Liver (tissue), 9 donors: Measurements from ENCODE around the gene TRDMT1. TPM values are rescaled to one million over a fixed set of nuclear protein-coding genes. Genes with fewer than 3 reads are reported as not detected.

ENCODE experiments used
- DNase-seq: peaks from one replicate; pipeline ENCODE4 v3.0.0-alpha.2; 2017; ENCODE audit warnings: low spot score
- H3K27ac ChIP-seq, 2 donors: one replicate each; pipeline ENCODE4 v1.7.0; 2013; ENCODE audit warnings: inconsistent platforms in 2 of 2, low read length in 2 of 2, control low read depth in 1 of 2, low read depth in 1 of 2, mild to moderate bottlenecking in 1 of 2
- H3K27me3 ChIP-seq, 4 donors: one replicate each; pipeline versions ENCODE4 v1.6.1 to v1.7.0; 2013; ENCODE audit warnings: low read length in 3 of 4, inconsistent platforms in 1 of 4, mild to moderate bottlenecking in 1 of 4, moderate library complexity in 1 of 4; ENCODE audit not compliant: control insufficient read depth in 4 of 4, insufficient read depth in 4 of 4
- H3K36me3 ChIP-seq, 4 donors: one replicate each; pipeline versions ENCODE4 v1.6.1 to v1.7.0; 2013; ENCODE audit warnings: low read length in 3 of 4, mild to moderate bottlenecking in 3 of 4, low read depth in 1 of 4, moderate library complexity in 1 of 4; ENCODE audit not compliant: control insufficient read depth in 4 of 4, insufficient read depth in 3 of 4
- H3K4me1 ChIP-seq, 4 donors: one replicate each; pipeline versions ENCODE4 v1.6.1 to v1.7.0; 2013; ENCODE audit warnings: low read length in 3 of 4, mild to moderate bottlenecking in 3 of 4, moderate library complexity in 1 of 4; ENCODE audit not compliant: control insufficient read depth in 4 of 4, insufficient read depth in 4 of 4
- H3K4me3 ChIP-seq, 3 donors: one replicate each; pipeline versions ENCODE4 v1.6.1 to v1.7.0; 2013; ENCODE audit warnings: low read length in 3 of 3, control low read depth in 1 of 3, low read depth in 1 of 3, mild to moderate bottlenecking in 1 of 3
- H3K9ac ChIP-seq, 2 donors: one replicate each; pipeline ENCODE4 v1.7.0; 2013; ENCODE audit warnings: low read length in 2 of 2, mild to moderate bottlenecking in 2 of 2, moderate library complexity in 2 of 2, control low read depth in 1 of 2, low read depth in 1 of 2
- H3K9me3 ChIP-seq, 4 donors: one replicate each; pipeline versions ENCODE4 v1.6.1 to v1.7.0; 2013; ENCODE audit warnings: low read length in 3 of 4; ENCODE audit not compliant: control insufficient read depth in 4 of 4
- EGR1 ChIP-seq, 2 donors: IDR thresholded peaks; 2 replicates each; pipeline ENCODE4 v1.6.1; 2016 to 2018; ENCODE audit warnings: antibody characterized with exemption in 2 of 2, low read depth in 2 of 2
- FOXA1 ChIP-seq: IDR thresholded peaks from 2 replicates; pipeline ENCODE4 v1.6.1; 2016; ENCODE audit warnings: antibody characterized with exemption
- FOXA2 ChIP-seq: IDR thresholded peaks from 2 replicates; pipeline ENCODE4 v1.6.1; 2016; ENCODE audit warnings: antibody characterized with exemption
- GABPA ChIP-seq, 2 donors: IDR thresholded peaks in 1 of 2; conservative IDR thresholded peaks in 1 of 2; 2 replicates each; pipeline ENCODE4 v1.6.1; 2016; ENCODE audit warnings: antibody characterized with exemption in 2 of 2, mild to moderate bottlenecking in 1 of 2, moderate library complexity in 1 of 2
- HNF4A ChIP-seq, 2 donors: conservative IDR thresholded peaks; 2 replicates each; pipeline ENCODE4 v1.6.1; 2016; ENCODE audit warnings: antibody characterized with exemption in 2 of 2, mild to moderate bottlenecking in 2 of 2
- HNF4G ChIP-seq: IDR thresholded peaks from 2 replicates; pipeline ENCODE4 v1.6.1; 2016; ENCODE audit warnings: antibody characterized with exemption
- JUND ChIP-seq, 2 donors: IDR thresholded peaks; 2 replicates each; pipeline ENCODE4 v1.6.1; 2016; ENCODE audit warnings: antibody characterized with exemption in 2 of 2
- RAD21 ChIP-seq, 2 donors: IDR thresholded peaks; 2 replicates each; pipeline ENCODE4 v1.6.1; 2016; ENCODE audit warnings: antibody characterized with exemption in 2 of 2, mild to moderate bottlenecking in 2 of 2
- RXRA ChIP-seq, 2 donors: IDR thresholded peaks; 2 replicates each; pipeline ENCODE4 v1.6.1; 2017 to 2018; ENCODE audit warnings: antibody characterized with exemption in 2 of 2, mild to moderate bottlenecking in 1 of 2
- SP1 ChIP-seq: IDR thresholded peaks from 2 replicates; pipeline ENCODE4 v1.6.1; 2018; ENCODE audit warnings: antibody characterized with exemption, mild to moderate bottlenecking
- TAF1 ChIP-seq: conservative IDR thresholded peaks from 2 replicates; pipeline ENCODE4 v1.6.1; 2016; ENCODE audit warnings: antibody characterized with exemption, mild to moderate bottlenecking
- YY1 ChIP-seq: IDR thresholded peaks from 2 replicates; pipeline ENCODE4 v1.6.1; 2016; ENCODE audit warnings: antibody characterized with exemption, mild to moderate bottlenecking
- WGBS: extraction: QIAGEN DNeasy Blood & Tissue Kit; methylation state at CpG from one replicate; pipeline ENCODE4 v1.1.7; 2013; 5-methylcytosine and 5-hydroxymethylcytosine counted together
- polyA plus RNA-seq, 2 donors: library from polyadenylated mRNA; stranded (reverse) in 1 of 2; unstranded in 1 of 2; fragments of 200-250 nt in 1 of 2; fragments of >200 nt in 1 of 2; fragmentation: Nextera tagmentation in 1 of 2; extraction: Ambion mirVana in 1 of 2; gene quantifications; one replicate each; pipeline versions ENCODE4 v1.2.1 to v1.2.3, GENCODE V29; 2013 to 2015
- total RNA-seq, 2 donors: library from RNA; depleted of rRNA; stranded (reverse); fragments of >200 nt; gene quantifications; one replicate each; pipeline ENCODE4 v1.2.3, GENCODE V29; 2014
- TF ChIP-seq, protein P1 (sequence below): IDR thresholded peaks from 2 replicates; pipeline ENCODE4 v1.6.1; 2016; ENCODE audit warnings: antibody characterized with exemption
- TF ChIP-seq, protein P2 (sequence below): IDR thresholded peaks from 2 replicates; pipeline ENCODE4 v1.6.1; 2016; ENCODE audit warnings: antibody characterized with exemption, mild to moderate bottlenecking
- TF ChIP-seq, protein P3 (sequence below): fragments of 150-350 bp; IDR thresholded peaks from 2 replicates; pipeline ENCODE4 v1.5.1; 2017; ENCODE audit warnings: improper control_type of control experiment, low read depth, low read length; ENCODE audit not compliant: missing input control
- TF ChIP-seq, protein P4 (sequence below): IDR thresholded peaks from 2 replicates; pipeline ENCODE4 v1.6.1; 2016; ENCODE audit warnings: antibody characterized with exemption
- TF ChIP-seq, protein P5 (sequence below): IDR thresholded peaks from 2 replicates; pipeline ENCODE4 v1.6.1; 2016; ENCODE audit warnings: antibody characterized with exemption
- donor health status: healthy.
- donor health status: healthy.
- donor health status: healthy.
- donor health status: healthy.
- donor health status: healthy.

TRDMT1 gene
- total and polyA plus RNA-seq, 4 donors = 0.38 to 2.4 (median 1.1) TPM

DNA sequence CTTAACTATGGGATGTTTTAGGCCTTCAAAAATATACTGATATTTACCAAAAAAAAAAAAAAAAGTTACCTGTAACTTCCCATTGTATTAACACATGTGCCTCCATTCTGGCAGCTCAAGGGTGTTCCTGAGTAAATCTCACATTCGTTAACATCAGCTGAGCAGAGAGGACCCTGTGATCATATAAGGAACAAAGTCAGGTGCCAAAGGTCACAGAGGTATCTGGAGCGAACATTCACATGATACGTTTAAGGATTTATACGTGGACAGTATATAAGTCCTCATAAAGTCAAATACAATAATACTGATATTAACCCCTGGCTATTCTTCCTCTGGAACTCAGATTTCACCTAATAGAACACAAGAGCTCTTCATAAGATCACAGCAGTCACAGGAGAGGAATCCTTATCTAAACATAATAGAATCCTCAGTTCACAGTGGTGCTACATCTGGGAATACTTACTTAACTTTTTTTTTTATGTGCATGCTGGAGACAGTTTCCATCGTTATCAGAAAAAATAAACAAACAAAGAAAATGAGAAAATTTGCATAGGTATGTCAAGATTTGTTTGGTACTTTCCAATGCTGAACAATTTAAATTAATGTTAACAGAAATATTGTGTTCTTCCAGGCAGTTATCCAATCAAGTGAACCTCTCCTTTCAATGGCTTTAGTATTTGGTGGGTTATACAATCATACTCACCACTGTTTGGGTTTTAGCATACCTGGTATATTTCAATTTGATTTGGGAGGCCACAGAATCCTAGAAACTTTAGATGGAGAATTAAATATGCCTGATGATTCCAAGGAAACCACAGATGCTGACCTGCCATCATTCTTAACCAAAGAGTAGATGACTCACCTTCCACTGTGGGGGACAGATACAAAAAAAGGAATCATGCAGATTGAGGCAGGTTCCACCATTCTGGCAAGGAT lies 78.5 kb downstream of the TRDMT1 start:
- Histone ChIP-seq H3K4me3 (no peak overlapping the region), H3K9ac (no peak overlapping the region), H3K27me3 (no peaks in the 10 kb centered on the region), H3K9me3 (no peaks in the 10 kb centered on the region), H3K4me1 (peaks cover 0 to 28% (median 20%) of the 10 kb centered on the region in 4 donors), H3K27ac (no peak overlapping the region), H3K36me3 (no peaks in the 10 kb centered on the region)
- no peak for TF ChIP-seq FOXA2
- TF ChIP-seq, protein P1, sequence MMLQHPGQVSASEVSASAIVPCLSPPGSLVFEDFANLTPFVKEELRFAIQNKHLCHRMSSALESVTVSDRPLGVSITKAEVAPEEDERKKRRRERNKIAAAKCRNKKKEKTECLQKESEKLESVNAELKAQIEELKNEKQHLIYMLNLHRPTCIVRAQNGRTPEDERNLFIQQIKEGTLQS = no peak
- TF ChIP-seq SP1 = no peak
- no peak for TF ChIP-seq JUND (IDR thresholded peaks at IDR 0.05)
- no peak for TF ChIP-seq GABPA (IDR thresholded peaks at IDR 0.05 in 1 of 2, conservative IDR thresholded peaks at IDR 0.05 in 1 of 2)
- TF ChIP-seq YY1 = no peak
- TF ChIP-seq, protein P2, sequence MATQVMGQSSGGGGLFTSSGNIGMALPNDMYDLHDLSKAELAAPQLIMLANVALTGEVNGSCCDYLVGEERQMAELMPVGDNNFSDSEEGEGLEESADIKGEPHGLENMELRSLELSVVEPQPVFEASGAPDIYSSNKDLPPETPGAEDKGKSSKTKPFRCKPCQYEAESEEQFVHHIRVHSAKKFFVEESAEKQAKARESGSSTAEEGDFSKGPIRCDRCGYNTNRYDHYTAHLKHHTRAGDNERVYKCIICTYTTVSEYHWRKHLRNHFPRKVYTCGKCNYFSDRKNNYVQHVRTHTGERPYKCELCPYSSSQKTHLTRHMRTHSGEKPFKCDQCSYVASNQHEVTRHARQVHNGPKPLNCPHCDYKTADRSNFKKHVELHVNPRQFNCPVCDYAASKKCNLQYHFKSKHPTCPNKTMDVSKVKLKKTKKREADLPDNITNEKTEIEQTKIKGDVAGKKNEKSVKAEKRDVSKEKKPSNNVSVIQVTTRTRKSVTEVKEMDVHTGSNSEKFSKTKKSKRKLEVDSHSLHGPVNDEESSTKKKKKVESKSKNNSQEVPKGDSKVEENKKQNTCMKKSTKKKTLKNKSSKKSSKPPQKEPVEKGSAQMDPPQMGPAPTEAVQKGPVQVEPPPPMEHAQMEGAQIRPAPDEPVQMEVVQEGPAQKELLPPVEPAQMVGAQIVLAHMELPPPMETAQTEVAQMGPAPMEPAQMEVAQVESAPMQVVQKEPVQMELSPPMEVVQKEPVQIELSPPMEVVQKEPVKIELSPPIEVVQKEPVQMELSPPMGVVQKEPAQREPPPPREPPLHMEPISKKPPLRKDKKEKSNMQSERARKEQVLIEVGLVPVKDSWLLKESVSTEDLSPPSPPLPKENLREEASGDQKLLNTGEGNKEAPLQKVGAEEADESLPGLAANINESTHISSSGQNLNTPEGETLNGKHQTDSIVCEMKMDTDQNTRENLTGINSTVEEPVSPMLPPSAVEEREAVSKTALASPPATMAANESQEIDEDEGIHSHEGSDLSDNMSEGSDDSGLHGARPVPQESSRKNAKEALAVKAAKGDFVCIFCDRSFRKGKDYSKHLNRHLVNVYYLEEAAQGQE = no peak
- no peak for TF ChIP-seq TAF1
- TF ChIP-seq, protein P3, sequence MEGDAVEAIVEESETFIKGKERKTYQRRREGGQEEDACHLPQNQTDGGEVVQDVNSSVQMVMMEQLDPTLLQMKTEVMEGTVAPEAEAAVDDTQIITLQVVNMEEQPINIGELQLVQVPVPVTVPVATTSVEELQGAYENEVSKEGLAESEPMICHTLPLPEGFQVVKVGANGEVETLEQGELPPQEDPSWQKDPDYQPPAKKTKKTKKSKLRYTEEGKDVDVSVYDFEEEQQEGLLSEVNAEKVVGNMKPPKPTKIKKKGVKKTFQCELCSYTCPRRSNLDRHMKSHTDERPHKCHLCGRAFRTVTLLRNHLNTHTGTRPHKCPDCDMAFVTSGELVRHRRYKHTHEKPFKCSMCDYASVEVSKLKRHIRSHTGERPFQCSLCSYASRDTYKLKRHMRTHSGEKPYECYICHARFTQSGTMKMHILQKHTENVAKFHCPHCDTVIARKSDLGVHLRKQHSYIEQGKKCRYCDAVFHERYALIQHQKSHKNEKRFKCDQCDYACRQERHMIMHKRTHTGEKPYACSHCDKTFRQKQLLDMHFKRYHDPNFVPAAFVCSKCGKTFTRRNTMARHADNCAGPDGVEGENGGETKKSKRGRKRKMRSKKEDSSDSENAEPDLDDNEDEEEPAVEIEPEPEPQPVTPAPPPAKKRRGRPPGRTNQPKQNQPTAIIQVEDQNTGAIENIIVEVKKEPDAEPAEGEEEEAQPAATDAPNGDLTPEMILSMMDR = no peak
- TF ChIP-seq FOXA1 = no peak
- TF ChIP-seq, protein P4, sequence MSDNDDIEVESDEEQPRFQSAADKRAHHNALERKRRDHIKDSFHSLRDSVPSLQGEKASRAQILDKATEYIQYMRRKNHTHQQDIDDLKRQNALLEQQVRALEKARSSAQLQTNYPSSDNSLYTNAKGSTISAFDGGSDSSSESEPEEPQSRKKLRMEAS = no peak
- no peak for TF ChIP-seq RXRA (IDR thresholded peaks at IDR 0.05)
- TF ChIP-seq EGR1 (IDR thresholded peaks at IDR 0.05; ENCODE audit: low read depth in 2 of 2) = no peak
- DNase-seq = no peak
- WGBS = 68% methylated on average over 5 of the region's 5 CpGs

DNA sequence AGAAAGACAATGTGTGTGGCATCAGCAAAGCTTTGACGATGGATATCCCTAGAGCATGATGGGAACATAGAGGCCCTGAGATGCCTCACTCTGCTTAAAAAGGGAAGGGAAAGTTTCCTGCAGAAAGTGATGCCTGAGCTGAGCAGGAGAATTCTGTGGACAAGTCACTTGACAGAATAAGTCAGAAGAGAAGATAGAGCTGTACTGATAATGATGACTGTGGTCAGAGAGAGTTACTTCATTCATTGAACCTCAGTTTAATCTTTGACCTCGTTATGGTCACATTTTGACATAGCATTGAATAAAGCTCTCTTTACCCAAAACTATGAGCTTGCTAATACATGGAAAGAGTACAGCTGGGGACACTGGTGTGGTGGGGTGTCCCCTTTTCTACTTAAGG lies 79.4 kb downstream of the TRDMT1 start:
- 79% methylated on average over 2 of the region's 2 CpGs for WGBS
- peaks cover 0 to 28% (median 20%) of the 10 kb centered on the region in 4 donors for H3K4me1 ChIP-seq
- H3K9me3 ChIP-seq = no peaks in the 10 kb centered on the region
- H3K27ac ChIP-seq = no peak overlapping the region
- DNase-seq = no peak
- no peak overlapping the region for H3K4me3 ChIP-seq
- no peaks in the 10 kb centered on the region for H3K36me3 ChIP-seq
- TF ChIP-seq, protein P1 = no peak
- TF ChIP-seq, protein P4 = no peak
- TF ChIP-seq RAD21 (IDR thresholded peaks at IDR 0.05) (no peak), YY1 (no peak), SP1 (no peak), JUND (IDR thresholded peaks at IDR 0.05) (no peak), HNF4G (no peak), GABPA (IDR thresholded peaks at IDR 0.05 in 1 of 2, conservative IDR thresholded peaks at IDR 0.05 in 1 of 2) (no peak), HNF4A (conservative IDR thresholded peaks at IDR 0.05) (no peak), RXRA (IDR thresholded peaks at IDR 0.05) (no peak)
- TF ChIP-seq, protein P5, sequence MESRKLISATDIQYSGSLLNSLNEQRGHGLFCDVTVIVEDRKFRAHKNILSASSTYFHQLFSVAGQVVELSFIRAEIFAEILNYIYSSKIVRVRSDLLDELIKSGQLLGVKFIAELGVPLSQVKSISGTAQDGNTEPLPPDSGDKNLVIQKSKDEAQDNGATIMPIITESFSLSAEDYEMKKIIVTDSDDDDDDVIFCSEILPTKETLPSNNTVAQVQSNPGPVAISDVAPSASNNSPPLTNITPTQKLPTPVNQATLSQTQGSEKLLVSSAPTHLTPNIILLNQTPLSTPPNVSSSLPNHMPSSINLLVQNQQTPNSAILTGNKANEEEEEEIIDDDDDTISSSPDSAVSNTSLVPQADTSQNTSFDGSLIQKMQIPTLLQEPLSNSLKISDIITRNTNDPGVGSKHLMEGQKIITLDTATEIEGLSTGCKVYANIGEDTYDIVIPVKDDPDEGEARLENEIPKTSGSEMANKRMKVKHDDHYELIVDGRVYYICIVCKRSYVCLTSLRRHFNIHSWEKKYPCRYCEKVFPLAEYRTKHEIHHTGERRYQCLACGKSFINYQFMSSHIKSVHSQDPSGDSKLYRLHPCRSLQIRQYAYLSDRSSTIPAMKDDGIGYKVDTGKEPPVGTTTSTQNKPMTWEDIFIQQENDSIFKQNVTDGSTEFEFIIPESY = no peak
- H3K9ac ChIP-seq = no peak overlapping the region
- no peaks in the 10 kb centered on the region for H3K27me3 ChIP-seq
